Kidney tubule cell (primary cell): ENCODE results near the gene RNF212.

Source experiments
- DNase-seq: peaks from one replicate; pipeline ENCODE4 v3.0.0-alpha.2; 2018; ENCODE audit warnings: low spot score

The RNF212 gene

GRCh38 chr4:1115528-1116293, 2.3 kb upstream of the RNF212 start:
- DNase-seq = peak; percentile 36

DNA sequence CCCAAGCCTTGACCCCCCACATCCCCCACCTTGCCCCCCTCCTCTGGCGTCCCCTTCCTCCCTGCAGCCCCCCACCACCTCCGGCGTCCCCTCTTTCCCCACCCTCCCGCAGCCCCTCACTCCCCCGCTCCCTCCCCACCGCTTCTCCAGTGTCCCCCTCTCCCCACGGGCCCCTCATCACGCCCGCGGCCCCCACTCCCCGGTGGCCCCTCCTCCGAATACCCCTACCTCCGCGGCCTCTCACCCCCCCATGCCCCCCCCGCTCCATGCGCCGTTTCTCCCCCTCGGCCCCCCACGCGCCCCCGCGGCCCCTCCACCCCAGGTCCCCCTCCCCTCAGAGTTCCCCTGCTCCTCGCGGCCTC, 562 bp downstream of the RNF212 start:
- DNase-seq = no peak

GRCh38 chr4:1112174-1112820, 1.1 kb downstream of the RNF212 start:
- DNase-seq = no peak

GRCh38 chr4:1111259-1111809, 2.0 kb downstream of the RNF212 start:
- no peak for DNase-seq

DNA sequence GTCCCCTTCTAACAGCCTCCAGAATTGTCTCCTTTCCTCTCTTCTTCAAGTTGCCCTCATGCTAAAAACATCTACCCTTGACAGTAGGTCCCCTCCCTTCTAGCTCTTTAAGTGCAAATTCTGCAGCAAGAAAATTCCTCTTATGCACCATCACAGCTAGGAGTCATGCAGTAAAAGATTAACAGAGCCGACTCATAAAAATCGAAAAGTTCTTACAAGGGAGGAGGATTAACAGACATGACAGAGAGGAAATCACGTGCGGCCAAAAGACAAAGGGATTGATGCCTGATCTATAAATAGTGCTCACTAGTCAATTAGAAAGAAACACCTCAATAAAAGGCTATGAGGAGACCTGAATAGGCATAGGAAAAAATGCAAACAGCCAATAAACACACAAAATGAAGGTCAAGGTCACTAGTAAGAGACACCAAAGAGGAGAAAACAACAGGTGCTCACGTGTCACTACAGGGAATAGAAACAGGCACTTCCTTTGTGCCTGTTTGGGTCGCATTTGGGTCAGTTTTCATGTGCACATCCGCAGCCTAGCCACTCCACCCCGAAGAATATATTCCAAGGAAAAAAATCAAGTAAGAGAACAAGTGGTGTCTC, 3.4 kb downstream of the RNF212 start:
- DNase-seq = peak; percentile 90

- no peak for DNase-seq
Measured at GRCh38 chr4:1109333-1109732, 4.0 kb downstream of the RNF212 start.

- DNase-seq = no peak
Measured at GRCh38 chr4:1105662-1106061, 7.7 kb downstream of the RNF212 start.

DNA sequence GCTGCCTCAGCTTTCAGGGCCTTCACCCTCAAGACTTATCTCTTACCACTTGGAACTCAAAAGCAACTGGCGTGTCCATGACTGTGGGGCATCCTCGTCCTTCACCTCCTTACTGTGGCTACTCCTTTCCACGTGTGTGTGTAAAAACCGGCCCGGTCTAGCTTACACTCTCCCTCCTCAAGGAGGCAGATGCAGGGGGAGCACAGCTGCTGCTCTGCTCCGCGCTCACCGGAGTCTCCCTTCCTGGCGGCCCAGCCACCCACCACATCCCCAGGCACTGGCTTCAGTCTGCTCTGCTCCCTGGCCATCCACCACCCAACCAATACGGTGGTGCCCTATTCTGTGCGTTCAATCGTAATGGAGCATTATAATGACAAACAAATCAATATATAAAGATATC, 8.3 kb downstream of the RNF212 start:
- DNase-seq = no peak

DNA sequence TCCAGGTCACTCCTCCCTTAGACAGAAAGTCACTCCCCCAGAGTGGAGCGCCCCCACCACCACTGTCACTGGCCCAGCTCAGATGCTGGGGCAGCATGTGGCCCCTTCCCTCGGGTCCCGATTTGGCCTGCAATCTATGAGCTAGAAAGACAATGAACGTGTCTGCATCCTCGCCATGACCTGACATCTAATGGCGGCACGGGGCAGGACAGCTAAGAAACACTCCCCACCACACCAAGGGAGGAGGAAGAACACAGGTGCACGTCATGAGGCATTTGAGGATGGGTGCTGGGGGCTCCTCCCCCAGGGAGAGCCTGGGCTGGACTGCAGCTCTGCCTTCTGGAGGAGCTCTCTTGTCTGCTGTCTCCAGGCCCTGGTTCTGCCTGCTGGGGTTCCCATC, 8.7 kb downstream of the RNF212 start:
- no peak for DNase-seq

DNA sequence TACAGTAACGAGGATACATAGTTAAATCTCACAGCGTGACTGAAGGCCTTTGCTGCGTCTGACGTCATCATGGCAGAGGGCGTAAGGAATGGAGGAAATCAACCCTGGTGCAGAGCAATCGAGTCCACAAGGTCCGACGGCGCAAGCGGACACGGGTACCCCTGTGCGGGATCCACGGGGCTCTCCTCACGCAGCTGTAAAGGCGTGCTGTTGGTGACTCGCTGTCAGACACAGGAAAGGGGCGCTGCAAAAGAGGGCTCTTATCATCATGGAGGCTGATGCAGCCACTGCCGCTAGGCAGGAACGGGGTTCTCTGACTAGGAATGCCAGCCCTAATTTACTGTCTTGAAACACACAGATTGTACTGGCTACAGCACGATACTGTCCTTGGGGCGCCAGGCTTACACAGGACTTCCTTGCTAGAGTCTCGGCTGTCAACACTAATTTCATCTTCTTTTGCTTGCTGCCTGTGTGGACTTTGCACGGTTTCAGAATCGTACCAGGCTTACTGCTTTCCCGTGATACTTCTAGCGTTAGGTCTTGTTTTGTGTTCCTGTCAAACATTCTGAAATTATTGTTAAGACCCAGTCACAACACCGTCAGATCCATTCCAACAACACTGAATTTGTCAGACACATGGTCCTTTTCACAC, 13.6 kb downstream of the RNF212 start:
- DNase-seq = no peak

DNA sequence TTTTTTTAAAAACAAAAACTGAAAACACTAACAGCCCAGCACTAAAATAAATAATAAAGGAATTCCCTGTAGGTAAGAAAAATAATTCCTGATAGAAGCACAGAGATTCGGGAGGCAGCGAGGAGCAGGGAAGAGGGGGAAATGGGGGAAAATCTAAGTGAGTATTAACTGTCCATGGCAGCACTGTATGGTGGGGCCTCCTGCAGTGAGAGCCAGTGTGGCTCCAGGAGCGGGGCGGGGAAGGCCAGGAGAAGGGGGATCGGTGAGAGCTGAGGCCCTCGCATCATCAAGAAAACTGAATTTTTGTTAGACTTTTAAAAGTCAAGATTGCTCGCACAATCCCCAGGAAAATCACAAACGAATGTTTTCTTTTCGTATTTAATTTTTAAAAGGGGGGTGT, 14.1 kb downstream of the RNF212 start:
- no peak for DNase-seq

DNA sequence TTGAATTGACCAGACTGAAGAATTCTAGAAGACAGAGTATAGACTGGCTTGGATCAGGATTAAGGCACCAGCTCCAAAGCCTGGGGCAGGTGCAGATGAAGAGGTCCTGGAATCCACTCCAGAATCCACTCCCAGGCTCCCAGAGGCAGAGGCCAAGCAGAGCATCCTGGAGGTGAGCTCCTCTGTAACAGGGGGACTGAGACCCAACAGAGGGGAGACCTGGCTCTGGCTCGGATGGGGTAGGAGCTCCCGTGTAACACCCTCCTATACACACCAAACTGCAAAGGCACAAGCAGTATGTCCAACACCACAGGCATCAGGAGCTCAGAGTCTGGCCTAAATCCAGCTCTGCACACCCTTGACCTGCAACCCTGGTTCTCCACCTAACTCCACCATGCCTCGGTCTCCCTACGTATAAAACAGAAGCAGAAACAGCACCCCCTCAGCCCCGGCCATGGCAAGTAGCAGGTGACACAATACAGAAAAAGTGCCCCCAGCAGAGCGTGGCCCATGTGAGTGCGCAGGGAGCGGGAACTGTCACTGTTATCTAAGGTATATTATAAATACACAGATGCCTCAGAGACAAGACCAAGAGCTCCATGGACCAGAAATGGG, 14.9 kb downstream of the RNF212 start:
- DNase-seq = no peak

DNA sequence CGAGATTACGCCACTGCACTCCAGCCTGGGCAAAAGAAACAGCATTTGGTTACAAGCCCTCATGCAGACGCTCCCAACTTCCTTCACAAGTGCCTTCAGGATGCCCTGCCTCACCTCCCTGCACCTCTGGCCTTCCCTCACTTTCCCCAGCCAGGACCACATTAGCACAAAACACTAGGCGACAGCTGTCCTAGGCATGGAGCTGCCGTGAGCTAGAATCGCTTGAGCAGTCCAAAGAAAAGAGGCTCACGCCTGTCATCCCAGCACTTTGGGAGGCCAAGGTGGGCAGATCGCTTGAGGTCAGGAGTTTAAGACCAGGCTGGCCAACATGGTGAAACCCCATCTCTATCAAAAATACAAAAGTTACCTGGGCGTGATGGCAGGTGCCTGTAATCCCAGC, 15.8 kb downstream of the RNF212 start:
- no peak for DNase-seq

DNA sequence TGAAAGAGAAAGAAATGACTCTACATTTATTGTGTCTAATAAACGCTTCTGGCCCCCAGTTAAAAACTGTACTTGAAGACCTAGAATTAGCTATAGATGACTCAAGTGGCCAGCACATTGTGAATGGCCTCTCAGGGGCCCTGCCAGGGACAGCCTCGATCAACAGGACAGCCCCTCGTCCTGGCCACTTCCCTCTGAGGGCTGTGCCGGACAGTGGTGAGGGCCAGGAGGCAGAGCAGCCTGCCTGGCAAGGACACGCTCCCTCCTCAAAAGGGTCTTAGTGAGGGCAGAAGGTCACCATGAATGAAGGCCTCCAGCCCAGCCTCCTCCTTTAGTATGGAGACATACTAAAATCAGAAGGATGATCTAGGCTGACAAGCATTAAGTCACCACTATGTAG, 16.5 kb downstream of the RNF212 start:
- DNase-seq = no peak

DNA sequence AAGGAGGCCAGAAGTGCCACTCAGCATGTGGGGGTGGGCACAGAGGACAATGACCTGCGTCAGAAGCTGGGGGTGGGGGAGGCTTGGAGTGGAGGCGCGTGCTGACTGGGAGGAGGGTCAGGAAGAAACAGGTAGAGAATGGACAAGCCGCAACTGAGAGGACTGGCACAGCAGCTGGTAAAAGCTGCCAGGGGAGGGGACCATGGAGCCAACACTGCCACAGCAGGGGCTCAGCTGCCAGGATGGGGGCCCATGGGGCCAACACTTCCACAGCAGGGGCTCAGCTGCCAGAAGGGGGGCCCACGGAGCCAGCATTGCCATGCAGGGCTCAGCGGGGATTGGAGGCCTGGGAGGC, 19.1 kb downstream of the RNF212 start:
- no peak for DNase-seq

DNA sequence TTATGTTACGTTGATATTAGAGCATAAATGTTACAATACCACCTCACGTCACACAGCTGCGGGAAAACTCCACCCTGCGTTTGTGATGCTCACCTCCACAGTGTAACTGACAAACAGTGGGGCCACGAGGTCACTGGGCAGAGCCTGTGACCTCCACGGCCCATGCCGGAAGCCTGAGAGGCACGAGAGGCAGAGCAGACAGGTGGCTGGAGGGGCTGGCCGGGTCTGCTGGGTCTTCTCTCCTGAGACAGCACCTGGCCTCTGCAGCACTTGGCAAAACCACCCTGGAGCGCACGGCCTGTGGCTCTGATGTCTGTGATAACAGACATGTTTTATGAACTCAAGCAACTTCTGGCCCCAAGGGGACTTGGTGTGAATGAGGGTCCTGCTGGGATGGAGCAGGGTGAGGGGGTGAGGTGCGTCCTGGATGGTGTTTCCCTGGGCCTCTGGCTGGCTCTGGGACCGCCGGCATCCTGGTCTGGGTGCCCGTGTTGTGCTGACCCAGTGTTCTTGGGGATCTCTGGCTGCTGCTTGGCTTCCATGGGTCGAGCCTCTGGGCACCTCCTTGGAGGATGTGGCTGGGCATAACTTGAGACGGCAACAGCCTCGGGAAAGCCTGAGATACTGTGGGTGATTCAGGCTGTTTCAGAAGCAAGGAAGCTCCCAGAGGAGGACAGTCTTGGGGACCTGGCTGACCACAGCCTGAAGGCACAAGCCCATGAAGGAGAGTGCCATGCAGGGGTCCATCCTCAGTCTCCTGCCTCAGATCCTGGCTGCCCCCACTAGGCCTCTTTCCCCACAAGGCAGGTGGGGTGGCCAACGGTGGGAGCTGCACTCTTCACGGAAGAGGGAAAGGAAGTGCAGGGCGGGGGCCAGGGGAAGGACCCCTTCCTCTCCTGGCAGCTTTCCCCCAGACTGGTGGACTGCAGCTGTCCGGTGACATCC, 19.7 kb downstream of the RNF212 start:
- DNase-seq = no peak

DNA sequence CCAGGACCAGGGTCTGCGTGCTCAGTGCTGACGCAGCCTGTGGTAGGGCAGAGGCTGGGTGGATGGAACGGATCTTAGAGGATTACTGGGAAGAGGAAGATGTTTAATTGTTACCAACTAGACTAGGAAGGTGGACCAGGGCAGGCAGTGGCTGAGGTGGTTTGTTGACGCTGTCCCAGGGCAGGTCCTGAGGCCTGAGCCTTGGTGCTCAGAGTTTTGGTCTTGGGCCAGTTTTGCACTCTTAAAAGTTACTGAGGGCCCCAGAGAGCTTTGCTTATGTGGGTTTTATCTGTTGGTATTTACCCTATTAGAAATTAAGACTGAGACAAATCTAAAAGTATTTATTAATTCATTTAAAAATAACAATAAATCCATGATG, 20.4 kb downstream of the RNF212 start:
- DNase-seq = no peak

DNA sequence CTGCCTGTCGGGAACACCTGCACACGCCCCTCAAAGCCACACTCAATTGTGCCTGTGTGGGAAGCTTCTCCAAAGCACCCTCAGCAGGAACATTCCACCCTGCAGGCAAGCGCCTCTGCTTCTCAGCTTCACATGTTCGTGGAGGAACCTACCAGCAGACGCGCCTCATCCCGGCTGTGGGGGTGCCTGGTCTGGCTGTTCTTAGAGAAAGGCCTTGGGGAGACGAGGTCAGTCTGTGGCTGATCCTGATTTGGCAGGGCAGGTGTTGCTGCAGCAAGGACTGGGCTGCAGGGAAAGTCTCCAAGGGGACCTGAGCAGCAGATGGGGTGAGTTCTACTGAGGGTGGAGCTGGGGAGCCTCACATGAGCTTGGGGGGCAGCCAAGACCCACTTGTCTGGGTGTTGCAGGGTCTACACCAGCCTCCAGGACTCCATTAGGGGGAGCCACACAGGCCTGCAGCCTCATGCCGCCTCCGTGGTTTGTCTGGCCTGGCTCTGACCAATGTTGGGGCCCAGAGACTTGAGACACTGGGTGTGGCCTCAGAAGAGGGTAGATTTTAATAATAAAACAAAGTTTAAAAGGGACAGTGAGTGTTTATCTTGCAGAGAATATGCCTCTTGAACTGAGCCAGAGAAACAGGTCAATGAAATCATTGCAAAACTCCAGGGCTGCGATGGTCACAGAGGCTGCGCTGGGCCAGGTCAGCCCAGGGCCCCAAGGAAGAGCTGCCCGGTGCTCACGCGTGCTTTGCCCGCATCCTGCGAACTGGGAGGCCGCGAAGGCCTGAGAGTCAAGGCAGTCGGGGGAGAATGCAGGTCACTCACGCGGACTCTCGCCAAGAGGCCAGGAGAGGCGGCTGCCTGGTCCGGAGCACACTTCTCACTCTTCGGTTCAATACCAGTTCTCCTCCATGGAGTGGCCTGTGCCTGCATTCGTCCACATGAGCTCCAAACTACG, 21.1 kb downstream of the RNF212 start:
- DNase-seq = no peak

DNA sequence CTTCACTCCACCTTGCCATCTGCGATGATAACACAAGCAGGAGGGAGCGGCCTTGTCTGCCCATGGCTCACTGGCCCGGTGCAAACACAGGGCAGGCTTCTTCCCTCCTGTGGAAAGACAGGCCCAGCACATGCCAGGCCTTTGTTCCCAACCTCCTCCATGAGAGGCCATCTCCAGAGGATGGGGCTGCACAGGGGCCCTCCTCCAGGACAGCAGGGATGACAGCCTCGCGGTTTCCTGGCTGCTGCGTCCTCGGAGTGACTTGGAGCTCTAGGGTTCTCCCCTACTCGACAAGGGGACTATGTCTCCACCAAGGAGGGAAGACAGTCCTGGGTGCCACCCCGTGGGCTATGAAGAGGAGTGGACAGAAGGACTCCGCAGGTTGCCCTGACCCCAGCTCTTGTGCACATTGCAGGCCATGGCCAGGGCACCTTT, 21.8 kb downstream of the RNF212 start:
- DNase-seq = no peak
